NCI-H2081 (cell line): ENCODE results near the gene PSMB11.

Experiments
- DNase-seq, 2 experiments: peaks; one replicate each; lab custom pipeline; 2025; lab: John Stamatoyannopoulos, UW

Gene PSMB11

DNA sequence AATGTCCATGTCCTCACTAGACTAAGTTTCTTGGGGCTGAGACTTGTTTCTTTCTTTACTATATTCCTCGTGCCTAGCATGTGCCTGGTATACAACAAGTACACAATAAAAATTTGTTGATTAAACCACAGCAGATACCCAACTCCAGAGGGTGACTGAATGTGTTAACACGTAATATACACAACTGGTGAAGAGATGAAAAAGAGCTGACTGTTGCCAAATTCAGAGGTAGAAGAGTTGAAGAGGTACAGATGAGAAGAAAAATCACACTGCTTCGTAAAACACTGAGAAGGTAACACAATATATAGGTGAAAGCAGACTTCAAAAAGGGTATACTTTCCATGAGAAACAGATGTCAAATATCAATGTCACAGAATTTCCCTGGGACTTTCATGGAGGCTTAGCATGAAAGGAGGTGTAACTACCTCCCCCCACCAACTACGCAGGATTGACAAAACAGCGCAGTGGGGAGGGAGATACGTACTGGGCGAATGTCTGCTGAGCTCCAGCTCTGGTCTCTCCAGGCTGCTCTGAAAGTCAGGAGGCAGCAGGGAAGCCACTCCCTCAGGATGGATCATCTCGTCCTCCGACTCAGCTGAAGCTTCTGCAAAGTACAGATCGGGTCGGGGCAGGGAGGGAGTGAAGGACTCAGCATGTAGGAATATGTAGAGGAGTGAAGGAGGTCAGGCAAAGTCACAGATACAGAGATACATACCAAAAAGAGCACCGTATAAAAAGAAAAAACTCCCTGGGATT lies 47.7 kb downstream of the PSMB11 start:
- no peak for DNase-seq

DNA sequence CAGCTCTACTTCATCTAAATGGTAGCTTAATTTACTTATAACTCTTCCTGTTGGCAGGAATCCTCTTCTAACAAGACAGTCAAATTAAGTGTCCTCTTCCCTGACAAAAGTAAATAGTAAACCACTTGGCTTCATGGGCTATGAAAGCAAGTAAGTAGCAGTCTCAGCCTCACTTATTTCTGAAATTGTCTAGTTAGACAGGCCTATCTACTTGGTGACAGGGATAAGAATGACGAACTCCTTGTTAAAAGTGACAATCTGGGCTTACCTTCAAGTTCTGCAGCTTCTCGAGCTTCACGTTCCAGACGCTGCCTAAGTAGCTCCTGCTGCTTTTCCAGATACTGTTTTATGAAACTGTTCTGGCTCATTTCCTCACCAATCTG lies 48.2 kb downstream of the PSMB11 start:
- no peak for DNase-seq

DNA sequence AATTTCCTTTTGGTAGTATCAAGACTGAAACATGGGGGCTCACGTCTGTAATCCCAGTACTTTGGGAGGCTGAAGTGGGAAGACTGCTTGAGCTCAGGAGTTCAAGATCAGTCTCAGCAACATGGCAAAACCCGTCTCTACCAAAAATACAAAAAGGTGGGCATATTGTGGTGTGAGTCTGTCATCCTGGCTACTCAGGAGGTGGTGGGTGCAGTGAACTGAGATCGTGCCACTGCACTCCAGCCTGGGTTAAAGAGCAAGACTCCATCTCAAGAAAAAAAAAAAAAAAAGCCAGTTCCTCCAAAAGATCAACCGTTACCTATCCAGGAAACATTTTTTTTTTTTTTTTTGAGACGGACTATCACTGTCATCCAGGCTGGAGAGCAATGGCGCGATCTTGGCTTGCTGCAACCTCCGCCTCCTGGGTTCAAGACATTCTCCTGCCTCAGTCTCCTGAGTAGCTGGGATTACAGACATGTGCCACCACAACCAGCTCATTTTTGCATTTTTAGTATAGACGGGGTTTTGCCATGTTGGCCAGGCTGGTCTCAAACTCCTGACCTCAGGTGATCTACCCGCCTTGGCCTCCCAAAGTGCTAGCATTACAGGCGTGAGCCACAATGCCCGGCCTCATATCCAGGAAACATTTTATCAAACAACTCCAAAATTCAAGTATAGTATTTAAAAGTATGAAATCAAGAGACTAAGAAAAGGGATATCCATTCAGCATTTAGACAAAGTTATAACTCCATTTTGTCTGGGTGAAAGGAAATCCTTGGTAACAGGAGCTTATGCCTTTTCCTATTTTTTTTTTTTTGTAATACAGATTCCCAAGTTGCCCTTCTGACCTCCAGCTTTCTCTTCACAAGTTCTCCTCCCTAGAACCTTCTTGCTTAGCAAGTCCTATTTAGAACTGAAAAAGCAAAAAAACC lies 49.5 kb downstream of the PSMB11 start:
- DNase-seq = no peak

DNA sequence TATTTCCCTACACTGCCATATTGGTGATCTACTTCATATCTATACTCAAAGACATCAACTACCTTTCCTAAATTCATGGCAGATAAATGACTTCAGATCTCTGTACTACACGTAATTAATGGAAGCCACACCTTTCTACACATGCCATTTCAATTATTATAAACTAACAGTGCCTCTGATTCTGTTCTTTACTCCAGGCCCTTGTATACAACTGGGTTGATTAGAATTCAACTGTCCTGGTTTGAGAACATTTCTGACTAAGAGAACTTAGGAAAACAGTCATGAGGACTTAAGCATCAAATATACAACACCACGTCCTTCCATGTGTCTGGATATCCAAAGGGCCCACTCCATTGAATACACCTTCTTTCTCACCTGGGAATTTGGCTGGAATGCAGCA lies 51.1 kb downstream of the PSMB11 start:
- no peak for DNase-seq

DNA sequence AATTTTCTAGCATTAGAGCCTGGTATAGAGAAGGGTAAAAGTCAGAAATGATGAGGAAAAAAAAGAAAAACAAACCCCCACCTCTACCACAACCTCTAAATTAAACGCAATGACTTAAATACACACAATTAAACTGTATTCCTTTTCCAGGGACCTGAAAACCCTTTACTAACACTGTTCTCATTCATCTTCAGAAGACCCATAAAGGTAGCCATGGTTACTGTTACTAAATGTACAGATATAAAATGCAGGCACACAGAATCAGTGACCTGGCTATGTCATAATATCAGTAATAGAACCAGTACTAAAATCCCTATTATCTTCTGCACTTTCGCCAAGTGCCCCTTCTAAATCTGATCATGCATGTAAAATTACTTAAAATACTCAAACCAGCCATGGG lies 51.5 kb downstream of the PSMB11 start:
- no peak for DNase-seq
